Activated T-helper 1 cell treated with Interleukin-2 at 50 U/mL for 16 hours (primary cell): ENCODE results near the gene PLET1.

Experiments
- DNase-seq: peaks from one replicate; pipeline ENCODE4 v3.0.0-alpha.2; 2020; ENCODE audit warnings: low read depth

The PLET1 gene

DNA sequence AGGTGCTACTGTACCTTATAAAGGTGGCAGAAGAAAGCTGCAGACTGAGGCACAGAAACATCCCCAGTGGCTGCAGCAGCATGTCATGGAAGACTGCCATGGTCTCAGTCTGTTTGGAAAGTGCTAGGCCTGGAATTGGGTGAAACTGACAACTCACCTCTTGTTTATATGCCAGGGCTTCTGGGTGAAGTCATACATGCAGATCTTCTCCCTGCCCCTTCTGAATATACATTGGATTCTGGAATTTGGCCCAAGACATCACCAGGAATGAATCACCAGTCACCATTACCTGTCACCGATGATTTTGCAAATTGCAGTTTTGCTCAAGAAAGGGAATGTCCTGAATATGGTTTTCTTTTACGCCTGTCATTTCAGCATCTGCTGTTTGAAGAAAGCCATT, at the start of gene PLET1:
TSS of gene PLET1 (minus strand) at position 371 of the 400 bp plus-strand sequence. CDS start at position 100, 271 bp downstream.
- DNase-seq, result no peak

DNA sequence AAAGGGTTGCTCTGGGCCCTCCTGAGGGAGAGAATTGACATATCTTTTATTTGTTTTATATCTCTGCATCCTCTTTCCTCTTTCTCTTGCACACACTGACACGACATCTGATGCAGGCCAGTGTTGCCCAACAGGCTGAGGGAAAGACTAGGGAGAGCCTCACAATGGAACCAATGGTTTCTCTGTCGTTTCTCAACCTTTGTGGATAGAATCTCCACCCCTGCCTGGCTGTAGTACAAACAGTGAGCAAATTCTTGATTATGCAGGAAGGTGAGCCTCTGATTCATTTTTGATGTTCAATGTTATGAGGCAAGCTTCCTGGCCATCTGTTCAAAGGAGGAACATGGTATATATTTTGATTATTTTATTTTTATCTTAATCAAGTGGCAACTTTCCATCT, 49.8 kb upstream of the PLET1 start:
- DNase-seq, result no peak

DNA sequence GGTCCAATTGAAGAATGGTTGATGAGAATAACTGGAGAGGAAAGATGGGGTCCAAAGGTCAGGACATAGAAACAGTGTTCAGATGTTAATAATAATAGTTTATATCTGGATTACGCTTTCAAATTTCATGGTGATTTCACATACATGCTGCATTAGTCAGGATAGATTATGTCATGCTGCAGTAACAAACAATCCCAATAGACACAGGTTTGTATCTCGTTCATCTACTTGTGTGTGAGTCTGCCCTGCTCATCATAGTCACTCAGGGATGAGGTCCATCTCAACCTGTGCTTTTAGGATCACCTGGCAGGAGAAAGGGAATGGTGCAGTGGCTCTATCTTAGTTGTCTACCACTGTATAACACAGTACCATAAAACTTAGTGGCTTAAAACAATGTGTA, 48.0 kb upstream of the PLET1 start:
- DNase-seq, result no peak

- DNase-seq, result no peak
These were observed 47.0 kb upstream of the PLET1 start for GRCh38 chr11:112307616-112308015.

GRCh38 chr11:112306230-112306629, 45.6 kb upstream of the PLET1 start:
- no peak for DNase-seq

- no peak for DNase-seq
These were observed 44.3 kb upstream of the PLET1 start for GRCh38 chr11:112304914-112305313.

GRCh38 chr11:112303616-112304015, 43.0 kb upstream of the PLET1 start:
- no peak for DNase-seq

GRCh38 chr11:112302226-112302868, 41.7 kb upstream of the PLET1 start:
- no peak for DNase-seq

GRCh38 chr11:112300094-112300786, 39.6 kb upstream of the PLET1 start:
- DNase-seq, result no peak

DNA sequence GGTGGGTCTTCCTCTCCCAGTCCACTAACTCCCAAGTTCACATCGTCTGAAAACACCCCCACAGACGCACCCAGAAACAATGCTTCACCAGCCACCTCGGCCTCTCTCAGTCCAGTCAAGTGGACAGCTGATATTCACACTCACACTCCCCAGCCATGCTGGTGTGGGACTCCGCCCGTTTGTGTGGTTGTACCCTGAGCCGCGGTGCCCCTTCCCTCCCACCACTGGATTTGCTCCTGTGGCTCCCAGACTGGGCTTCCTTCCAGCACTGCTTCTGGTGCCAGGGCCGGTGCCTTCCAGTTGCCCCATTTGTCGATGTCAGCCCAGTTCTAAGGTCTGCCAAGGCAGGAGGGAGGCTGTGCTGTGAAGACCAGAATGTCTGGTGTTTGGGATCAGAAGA, 37.9 kb upstream of the PLET1 start:
- DNase-seq, result no peak

- no peak for DNase-seq
These were observed 36.7 kb upstream of the PLET1 start for GRCh38 chr11:112297248-112297866.

DNA sequence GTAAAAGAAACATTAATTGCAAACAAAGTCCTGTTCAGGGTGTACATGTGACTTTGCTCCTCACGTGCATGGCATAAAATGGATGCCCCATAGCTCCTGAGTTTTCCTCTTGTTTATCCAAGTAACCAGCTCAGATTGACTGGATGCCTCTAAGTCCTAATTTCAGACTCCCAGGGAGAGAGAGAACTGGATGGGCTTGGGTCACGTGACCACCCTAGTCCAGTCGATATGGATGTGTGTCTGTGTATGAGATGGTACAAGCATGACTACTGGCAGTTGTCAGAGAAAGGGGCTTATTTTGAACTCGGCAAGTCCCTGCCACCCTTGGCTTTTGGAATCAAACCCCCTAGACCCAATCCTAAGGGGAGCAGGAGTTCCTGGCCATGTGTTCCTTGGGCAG, 35.4 kb upstream of the PLET1 start:
- no peak for DNase-seq

DNA sequence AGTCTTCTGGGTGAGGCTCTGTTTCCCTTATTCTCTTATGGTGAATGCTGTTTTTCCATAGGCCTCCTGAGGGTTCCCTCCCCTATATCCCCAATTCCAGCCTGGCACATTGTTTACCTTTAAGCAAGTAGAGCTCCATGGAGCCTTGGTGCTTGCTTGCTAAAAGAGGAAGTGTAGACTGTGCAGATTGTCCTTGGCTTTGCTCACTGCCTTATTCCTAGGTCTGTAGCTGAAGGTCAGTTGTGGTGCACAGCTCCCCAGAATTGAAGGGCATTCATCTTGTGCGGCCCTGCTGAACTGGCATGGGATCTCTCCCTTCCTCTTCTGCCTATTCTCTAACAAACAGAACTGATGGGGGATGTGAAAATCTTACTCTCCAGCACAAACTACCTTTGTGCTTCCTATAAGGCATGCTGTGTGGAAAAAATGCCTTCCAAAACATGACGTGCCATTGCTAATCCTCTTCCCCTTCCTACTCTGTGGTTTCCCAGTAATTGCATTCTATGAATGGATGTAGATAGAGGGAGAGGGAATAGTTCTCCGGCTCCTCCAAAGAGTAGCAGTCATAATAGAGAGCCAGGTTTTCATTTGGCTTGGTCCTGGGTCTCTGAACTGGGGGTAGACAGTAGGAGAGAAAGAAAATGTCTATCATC, 34.2 kb upstream of the PLET1 start:
- DNase-seq, result no peak

- DNase-seq, result no peak
These were observed 33.0 kb upstream of the PLET1 start for GRCh38 chr11:112293614-112294013.

GRCh38 chr11:112292785-112293407, 32.2 kb upstream of the PLET1 start:
- no peak for DNase-seq

DNA sequence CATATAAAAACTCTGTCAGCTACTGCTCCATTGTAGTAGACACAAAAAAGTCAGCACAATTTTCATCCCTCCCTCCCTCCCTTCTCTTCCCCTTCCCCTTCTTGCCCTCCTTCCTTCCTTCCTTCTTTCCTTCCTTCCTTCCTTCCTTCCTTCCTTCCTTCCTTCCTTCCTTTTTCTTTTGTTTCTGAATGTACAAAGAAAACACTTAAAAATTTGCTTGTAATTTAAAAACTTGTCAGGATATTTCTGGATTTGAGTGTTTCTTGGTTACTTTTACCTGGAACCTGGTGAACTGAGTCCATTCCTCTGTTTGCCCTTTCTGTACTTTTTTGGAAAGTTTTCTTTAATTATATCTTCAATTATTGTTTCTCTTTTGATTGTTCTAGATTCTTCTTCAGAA, 31.5 kb upstream of the PLET1 start:
- DNase-seq, result no peak

- no peak for DNase-seq
These were observed 30.5 kb upstream of the PLET1 start for GRCh38 chr11:112291191-112291590.

DNA sequence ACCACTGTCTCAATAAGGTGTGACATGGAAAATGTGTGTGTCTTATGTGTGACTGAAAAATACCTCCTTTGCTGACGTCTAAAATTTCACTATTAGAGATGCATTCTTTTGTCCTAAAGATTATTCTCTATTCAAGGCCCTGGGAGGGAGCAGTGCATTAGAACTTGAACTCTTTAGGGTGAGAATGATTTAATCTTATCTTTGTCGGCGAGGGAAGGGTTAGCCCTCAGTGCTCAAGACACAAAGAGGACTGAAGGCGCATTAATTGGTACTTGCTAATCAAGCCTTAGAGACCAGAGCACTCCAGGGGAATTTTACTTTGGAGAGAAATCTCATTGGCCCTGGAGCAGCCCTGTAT, 29.8 kb upstream of the PLET1 start:
- DNase-seq, result no peak

DNA sequence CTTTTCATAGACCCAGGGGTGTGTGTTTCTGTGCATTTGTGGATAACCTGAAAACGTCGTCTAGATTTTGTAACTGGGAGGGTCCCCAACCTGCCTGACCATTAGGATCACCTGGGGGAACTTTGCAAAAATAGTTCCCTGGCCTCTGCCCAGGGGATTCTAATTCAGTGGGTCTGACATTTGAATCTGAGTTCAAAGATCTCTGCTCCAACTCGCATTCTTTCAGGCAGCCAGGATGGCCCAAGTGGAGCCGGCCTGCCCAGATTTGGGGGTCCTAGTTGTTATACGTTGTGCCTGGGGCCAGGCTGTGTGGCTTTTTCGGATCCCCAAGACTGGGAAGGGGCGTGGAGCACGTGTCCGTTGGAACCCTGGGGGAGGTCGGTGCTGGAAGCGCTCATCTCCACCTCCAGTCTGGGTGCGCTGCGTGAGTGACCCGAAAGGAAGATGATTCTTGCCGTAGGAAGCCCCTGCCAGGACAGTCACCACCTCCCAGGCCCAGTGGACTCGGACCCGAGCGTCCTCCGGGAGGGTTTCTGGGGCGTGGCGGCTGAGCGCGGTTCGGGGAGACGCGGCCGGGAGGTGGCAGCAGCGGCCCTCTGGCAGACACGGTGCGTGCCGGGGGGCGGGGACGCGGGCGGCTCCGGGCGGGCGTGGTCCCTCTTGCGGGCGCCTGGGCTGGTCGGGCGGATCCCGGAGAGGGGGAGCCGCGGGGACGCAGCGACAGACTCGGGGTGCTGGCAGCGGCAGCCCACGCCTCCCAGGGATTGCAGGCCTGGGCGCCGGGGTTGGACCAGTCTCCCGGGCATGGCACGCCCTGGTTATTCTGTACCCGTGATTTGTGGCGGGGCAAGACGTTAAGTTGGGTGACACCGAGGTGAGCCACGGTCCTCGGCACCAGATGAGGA, 29.2 kb upstream of the PLET1 start:
- peak; percentile 78 for DNase-seq

GRCh38 chr11:112288021-112288420, 27.4 kb upstream of the PLET1 start:
- no peak for DNase-seq

DNA sequence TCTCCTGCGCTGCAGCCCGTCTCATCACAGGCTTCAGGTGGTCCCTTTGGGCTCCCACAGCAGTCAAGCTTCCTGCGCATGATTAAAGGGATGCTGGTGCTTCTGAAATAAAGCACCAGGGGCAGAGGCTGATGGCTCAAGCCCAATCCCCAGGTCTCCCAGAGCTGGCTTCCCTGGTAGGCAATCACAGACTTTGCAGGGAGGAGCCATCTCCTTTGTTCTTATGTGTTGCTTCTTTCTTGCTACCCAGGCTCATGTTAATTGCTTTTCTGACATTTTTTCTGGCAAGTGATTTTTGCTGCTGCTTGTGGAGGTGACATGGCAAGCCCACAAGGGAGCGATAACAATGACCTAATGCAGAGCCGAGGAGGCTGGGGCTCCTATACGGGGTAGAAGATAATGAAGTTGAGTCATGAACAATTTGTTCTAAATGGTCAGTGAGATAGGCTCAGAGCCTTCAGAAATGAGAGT, 25.2 kb upstream of the PLET1 start:
- no peak for DNase-seq
